Kidney (tissue), 14 donors: ENCODE results near the gene RAB28. TPM values are rescaled to one million over a fixed set of nuclear protein-coding genes. Genes with fewer than 3 reads are reported as not detected.

ENCODE experiments used
- DNase-seq, 5 donors: peaks; one replicate each; pipeline ENCODE4 v3.0.0-alpha.2; 2013 to 2020
- FAIRE-seq: peaks from 2 replicates; lab custom pipeline; 2012; peaks lifted over from hg19 to GRCh38; lab: Jason Lieb, UNC
- H3K27ac ChIP-seq, 2 donors: one replicate each; pipeline ENCODE4 v1.7.0; 2013; ENCODE audit warnings: low read depth in 2 of 2, low read length in 2 of 2, inconsistent platforms in 1 of 2
- H3K27me3 ChIP-seq: one replicate; pipeline ENCODE4 v1.7.1; 2013; ENCODE audit warnings: low read length, inconsistent platforms; ENCODE audit not compliant: control insufficient read depth, insufficient read depth
- H3K36me3 ChIP-seq, 3 donors: one replicate each; pipeline versions ENCODE4 v1.7.0 to v1.7.1; 2013; ENCODE audit warnings: low read length in 3 of 3, control low read depth in 1 of 3, inconsistent platforms in 1 of 3; ENCODE audit not compliant: insufficient read depth in 3 of 3, control insufficient read depth in 2 of 3
- H3K4me1 ChIP-seq, 3 donors: one replicate each; pipeline versions ENCODE4 v1.7.0 to v1.7.1; 2013; ENCODE audit warnings: low read length in 3 of 3, inconsistent platforms in 1 of 3, low read depth in 1 of 3; ENCODE audit not compliant: control insufficient read depth in 2 of 3, insufficient read depth in 2 of 3
- H3K4me3 ChIP-seq, 3 donors: one replicate each; pipeline versions ENCODE4 v1.7.0 to v1.8.1; 2013; ENCODE audit warnings: low read length in 3 of 3, control low read depth in 1 of 3, inconsistent platforms in 1 of 3
- H3K9ac ChIP-seq, 3 donors: one replicate each; pipeline versions ENCODE4 v1.7.0 to v1.7.1; 2013; ENCODE audit warnings: low read length in 3 of 3, control low read depth in 1 of 3, inconsistent platforms in 1 of 3
- H3K9me3 ChIP-seq, 3 donors: one replicate each; pipeline versions ENCODE4 v1.7.0 to v1.7.1; 2013; ENCODE audit warnings: low read length in 3 of 3, control low read depth in 1 of 3, inconsistent platforms in 1 of 3; ENCODE audit not compliant: control insufficient read depth in 2 of 3, insufficient read depth in 1 of 3
- intact Hi-C: fragments of 100-400 bp; cut with DNase I; formaldehyde crosslinking; loops from one replicate; pipeline ENCODE4 v1.11.1; 2022
- polyA plus RNA-seq: library from polyadenylated mRNA; stranded (reverse); fragments of 350-450 nt; fragmentation: Illumina TruSeq; extraction: RNeasy Lipid Tissue Mini Kit (QIAGEN cat#74804); gene quantifications from one replicate; pipeline ENCODE4 v1.2.3, GENCODE V29; 2014; ENCODE audit warnings: low read depth, low replicate concordance; ENCODE audit not compliant: insufficient read depth
- total RNA-seq: library from RNA; stranded (reverse); fragmentation: NEBNext Ultra II Directional; extraction: Animal tissue kit (Norgen Biotek cat#: 25700); gene quantifications from one replicate; pipeline ENCODE4 v1.2.1, GENCODE V29; 2021
- TF ChIP-seq, protein P1 (sequence below): IDR thresholded peaks from 3 replicates; pipeline ENCODE4 v1.5.1; 2012; ENCODE audit warnings: mild to moderate bottlenecking, moderate library complexity, borderline replicate concordance; ENCODE audit not compliant: insufficient read depth; ENCODE audit errors: extremely low read depth
- donor health status: control.
- donor health status: control.
- donor health status: control.
- donor health status: control.
- donor health status: control.
- donor health status: DM: yes; HTN: yes; CAD: no.
- donor health status: Normal renal cell carcinoma (clear cell type).

The RAB28 gene
- total and polyA plus RNA-seq, 2 donors from 2014 or later: 16.2 to 19.1 TPM

DNA sequence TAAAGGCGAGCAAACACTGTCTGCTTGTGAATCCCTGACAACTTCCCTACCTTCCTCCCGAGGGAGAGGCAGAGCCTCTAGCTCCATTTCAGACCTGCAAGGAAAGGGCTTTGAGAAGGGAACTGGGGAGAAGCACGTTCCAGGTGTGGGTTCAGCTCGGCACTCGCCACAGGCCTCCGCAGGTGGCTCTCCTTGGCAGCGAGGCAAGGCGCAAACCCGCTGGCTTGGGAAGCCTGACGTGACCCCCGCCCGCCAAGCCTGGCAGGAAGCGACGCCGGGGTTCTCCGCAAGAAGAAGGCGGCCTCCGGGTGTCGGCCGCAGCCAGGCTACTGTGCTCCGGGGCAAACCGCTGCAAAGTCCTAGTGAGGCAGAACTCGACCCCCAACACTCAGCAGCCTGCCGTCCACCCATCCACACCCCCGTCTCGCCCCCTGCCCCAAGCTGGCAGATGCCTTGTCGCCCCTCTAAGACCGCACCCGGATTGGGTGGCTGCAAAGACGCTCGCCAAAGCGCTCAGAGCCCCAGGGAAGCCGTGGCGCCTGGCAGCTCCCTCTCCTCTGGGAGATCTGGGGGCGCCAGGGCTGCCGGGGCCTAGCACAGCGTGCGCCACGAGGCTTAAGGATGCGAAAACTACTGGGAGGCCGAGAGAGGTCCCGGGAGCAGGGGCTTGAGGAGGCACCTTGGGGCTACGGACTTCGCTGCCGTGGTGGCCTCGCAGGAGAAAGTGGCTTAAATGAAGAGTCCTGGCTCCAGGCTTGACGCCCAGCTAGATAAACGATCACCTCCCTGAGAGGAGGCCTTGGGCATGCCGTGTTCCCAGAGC, 38.4 kb upstream of the RAB28 start:
- Histone ChIP-seq H3K9ac (no peak overlapping the region), H3K9me3 (peaks cover 0 to 11% (median 7%) of the 10 kb centered on the region in 3 donors), H3K27me3 (peaks cover 71% of the 10 kb centered on the region), H3K27ac (no peak overlapping the region), H3K4me1 (no peaks in the 10 kb centered on the region), H3K4me3 (no peak overlapping the region), H3K36me3 (no peaks in the 10 kb centered on the region)
- no peak for FAIRE-seq
- DNase-seq: peak in 4 of 5 donors; percentile 26 to 62 (median 40)
- intact Hi-C loops: no loop called here
- TF ChIP-seq, protein P1, sequence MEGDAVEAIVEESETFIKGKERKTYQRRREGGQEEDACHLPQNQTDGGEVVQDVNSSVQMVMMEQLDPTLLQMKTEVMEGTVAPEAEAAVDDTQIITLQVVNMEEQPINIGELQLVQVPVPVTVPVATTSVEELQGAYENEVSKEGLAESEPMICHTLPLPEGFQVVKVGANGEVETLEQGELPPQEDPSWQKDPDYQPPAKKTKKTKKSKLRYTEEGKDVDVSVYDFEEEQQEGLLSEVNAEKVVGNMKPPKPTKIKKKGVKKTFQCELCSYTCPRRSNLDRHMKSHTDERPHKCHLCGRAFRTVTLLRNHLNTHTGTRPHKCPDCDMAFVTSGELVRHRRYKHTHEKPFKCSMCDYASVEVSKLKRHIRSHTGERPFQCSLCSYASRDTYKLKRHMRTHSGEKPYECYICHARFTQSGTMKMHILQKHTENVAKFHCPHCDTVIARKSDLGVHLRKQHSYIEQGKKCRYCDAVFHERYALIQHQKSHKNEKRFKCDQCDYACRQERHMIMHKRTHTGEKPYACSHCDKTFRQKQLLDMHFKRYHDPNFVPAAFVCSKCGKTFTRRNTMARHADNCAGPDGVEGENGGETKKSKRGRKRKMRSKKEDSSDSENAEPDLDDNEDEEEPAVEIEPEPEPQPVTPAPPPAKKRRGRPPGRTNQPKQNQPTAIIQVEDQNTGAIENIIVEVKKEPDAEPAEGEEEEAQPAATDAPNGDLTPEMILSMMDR: no peak

DNA sequence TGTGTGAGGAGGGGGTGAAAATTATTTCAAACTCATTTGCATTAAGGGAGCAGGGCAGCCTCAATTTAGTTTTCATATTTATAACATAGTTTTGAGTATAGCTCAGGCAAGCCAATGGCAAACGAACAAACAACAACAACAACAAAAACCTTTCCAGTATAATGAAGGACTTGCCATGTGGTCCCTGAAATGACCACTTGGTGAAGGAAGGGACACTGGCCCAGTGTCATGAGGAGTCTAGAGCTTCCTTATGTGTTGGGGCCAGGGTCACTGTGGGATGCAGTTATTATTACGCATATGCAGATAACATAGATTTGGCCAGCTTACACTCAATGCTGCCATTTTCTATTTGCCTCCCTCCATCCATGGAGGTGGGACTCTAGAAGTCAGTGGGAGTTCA, 36.9 kb upstream of the RAB28 start:
- H3K9me3 ChIP-seq: peaks cover 0 to 11% (median 7%) of the 10 kb centered on the region in 3 donors
- no peaks in the 10 kb centered on the region for H3K36me3 ChIP-seq
- H3K4me1 ChIP-seq: no peaks in the 10 kb centered on the region
- no peak for DNase-seq
- H3K4me3 ChIP-seq: no peak overlapping the region
- TF ChIP-seq, protein P1: no peak
- no peak overlapping the region for H3K9ac ChIP-seq
- intact Hi-C loops: no loop called here
- no peak for FAIRE-seq
- H3K27ac ChIP-seq: no peak overlapping the region
- peaks cover 64% of the 10 kb centered on the region for H3K27me3 ChIP-seq

DNA sequence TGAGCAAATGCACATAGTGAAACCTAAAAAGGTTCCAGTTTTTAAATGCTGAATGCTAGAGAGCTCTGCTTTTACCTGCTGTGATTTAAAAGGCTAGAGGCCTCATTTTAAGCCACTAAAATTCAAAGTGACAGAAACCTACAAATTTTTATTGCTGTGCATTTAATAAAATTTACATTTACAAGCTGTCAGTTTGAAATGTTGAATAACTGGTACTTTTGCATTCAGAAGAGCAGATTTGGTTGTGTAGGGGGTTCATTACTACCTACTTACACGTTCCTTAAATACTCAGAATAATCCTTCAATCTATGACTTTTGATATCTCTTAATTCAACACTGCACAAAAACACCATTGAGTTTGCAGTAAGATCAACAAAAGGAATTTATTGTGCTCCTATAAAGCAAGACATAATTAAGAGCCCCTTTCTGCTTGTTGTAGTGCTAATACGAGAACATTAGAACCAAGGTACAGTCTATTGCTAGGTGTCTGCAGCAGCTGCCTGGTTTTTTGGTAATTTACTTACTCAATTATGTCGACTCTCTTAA, 32.2 kb upstream of the RAB28 start:
- Histone ChIP-seq H3K9ac (no peak overlapping the region), H3K36me3 (no peaks in the 10 kb centered on the region), H3K9me3 (no peaks in the 10 kb centered on the region), H3K27ac (no peak overlapping the region), H3K4me1 (no peaks in the 10 kb centered on the region), H3K4me3 (no peak overlapping the region), H3K27me3 (peaks cover 43% of the 10 kb centered on the region)
- intact Hi-C loops: no loop called here
- DNase-seq (peak in 1 of 5 donors; percentile 9), FAIRE-seq (no peak)
- TF ChIP-seq, protein P1: no peak
